Measurements from ENCODE around the gene IL1R2. TPM values are rescaled to one million over a fixed set of nuclear protein-coding genes. Genes with fewer than 3 reads are reported as not detected.
A peak's percentile ranks its signal among the peaks of the same experiment; 100 is the strongest.

IL1R2 gene
- total and polyA plus RNA-seq, 2 of the 13 experiments (the other 11 are each of a cell fraction or from before 2014, with no cell fraction given): 3.6 to 7.3 TPM

DNA sequence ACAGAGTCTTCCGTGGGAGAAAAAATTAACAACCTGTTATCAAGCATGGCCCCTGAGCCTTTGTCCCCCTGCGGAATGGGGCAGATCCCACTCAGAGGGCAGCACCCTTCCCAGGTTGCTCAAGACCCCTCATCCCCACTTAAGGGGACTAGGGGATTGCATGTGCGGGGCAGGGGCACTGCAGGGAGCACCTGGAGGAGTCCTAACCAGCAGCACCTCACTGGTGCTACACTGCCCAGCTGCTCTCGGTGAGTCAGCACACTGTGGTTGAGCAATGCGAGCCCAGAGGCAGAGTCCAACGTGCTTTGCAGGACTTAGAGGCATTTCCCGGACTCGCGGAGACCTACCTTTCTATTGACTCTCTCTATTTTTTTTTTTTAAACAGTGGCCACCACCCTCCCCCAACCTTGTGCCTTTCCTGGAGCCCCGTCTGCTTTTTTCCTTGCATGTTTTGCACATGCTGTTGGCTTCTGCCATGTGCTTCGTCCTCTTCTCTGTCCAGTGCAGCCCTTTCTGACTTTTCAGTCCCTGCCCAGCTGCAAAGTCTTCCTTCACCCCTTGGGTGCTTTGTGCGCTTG, 74.0 kb downstream of the IL1R2 start (continued):
- TF ChIP-seq, protein P1, sequence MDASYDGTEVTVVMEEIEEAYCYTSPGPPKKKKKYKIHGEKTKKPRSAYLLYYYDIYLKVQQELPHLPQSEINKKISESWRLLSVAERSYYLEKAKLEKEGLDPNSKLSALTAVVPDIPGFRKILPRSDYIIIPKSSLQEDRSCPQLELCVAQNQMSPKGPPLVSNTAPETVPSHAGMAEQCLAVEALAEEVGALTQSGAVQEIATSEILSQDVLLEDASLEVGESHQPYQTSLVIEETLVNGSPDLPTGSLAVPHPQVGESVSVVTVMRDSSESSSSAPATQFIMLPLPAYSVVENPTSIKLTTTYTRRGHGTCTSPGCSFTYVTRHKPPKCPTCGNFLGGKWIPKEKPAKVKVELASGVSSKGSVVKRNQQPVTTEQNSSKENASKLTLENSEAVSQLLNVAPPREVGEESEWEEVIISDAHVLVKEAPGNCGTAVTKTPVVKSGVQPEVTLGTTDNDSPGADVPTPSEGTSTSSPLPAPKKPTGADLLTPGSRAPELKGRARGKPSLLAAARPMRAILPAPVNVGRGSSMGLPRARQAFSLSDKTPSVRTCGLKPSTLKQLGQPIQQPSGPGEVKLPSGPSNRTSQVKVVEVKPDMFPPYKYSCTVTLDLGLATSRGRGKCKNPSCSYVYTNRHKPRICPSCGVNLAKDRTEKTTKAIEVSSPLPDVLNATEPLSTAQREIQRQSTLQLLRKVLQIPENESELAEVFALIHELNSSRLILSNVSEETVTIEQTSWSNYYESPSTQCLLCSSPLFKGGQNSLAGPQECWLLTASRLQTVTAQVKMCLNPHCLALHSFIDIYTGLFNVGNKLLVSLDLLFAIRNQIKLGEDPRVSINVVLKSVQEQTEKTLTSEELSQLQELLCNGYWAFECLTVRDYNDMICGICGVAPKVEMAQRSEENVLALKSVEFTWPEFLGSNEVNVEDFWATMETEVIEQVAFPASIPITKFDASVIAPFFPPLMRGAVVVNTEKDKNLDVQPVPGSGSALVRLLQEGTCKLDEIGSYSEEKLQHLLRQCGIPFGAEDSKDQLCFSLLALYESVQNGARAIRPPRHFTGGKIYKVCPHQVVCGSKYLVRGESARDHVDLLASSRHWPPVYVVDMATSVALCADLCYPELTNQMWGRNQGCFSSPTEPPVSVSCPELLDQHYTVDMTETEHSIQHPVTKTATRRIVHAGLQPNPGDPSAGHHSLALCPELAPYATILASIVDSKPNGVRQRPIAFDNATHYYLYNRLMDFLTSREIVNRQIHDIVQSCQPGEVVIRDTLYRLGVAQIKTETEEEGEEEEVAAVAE (CRISPR knock-in tag; IDR thresholded peaks at IDR 0.05; ENCODE audit: borderline replicate concordance): peak; percentile 64
- TF ChIP-seq GMEB1 (CRISPR knock-in tag; IDR thresholded peaks at IDR 0.05; ENCODE audit: borderline replicate concordance) (no peak), CTCF (CRISPR knock-in tag; IDR thresholded peaks at IDR 0.05) (0 out of 2 replicates have a peak, but pooled peaks have one; percentile 6), ZNF549 (CRISPR knock-in tag; IDR thresholded peaks at IDR 0.05) (no peak), ZFAT (CRISPR knock-in tag; conservative IDR thresholded peaks at IDR 0.05) (no peak), KLF12 (CRISPR knock-in tag; IDR thresholded peaks at IDR 0.05; ENCODE audit: borderline replicate concordance) (no peak), MNT (IDR thresholded peaks at IDR 0.05) (peak; percentile 91)
- TF ChIP-seq, protein P2, sequence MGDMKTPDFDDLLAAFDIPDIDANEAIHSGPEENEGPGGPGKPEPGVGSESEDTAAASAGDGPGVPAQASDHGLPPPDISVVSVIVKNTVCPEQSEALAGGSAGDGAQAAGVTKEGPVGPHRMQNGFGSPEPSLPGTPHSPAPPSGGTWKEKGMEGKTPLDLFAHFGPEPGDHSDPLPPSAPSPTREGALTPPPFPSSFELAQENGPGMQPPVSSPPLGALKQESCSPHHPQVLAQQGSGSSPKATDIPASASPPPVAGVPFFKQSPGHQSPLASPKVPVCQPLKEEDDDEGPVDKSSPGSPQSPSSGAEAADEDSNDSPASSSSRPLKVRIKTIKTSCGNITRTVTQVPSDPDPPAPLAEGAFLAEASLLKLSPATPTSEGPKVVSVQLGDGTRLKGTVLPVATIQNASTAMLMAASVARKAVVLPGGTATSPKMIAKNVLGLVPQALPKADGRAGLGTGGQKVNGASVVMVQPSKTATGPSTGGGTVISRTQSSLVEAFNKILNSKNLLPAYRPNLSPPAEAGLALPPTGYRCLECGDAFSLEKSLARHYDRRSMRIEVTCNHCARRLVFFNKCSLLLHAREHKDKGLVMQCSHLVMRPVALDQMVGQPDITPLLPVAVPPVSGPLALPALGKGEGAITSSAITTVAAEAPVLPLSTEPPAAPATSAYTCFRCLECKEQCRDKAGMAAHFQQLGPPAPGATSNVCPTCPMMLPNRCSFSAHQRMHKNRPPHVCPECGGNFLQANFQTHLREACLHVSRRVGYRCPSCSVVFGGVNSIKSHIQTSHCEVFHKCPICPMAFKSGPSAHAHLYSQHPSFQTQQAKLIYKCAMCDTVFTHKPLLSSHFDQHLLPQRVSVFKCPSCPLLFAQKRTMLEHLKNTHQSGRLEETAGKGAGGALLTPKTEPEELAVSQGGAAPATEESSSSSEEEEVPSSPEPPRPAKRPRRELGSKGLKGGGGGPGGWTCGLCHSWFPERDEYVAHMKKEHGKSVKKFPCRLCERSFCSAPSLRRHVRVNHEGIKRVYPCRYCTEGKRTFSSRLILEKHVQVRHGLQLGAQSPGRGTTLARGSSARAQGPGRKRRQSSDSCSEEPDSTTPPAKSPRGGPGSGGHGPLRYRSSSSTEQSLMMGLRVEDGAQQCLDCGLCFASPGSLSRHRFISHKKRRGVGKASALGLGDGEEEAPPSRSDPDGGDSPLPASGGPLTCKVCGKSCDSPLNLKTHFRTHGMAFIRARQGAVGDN (CRISPR knock-in tag; IDR thresholded peaks at IDR 0.05): peak; percentile 90
- TF ChIP-seq, protein P3, sequence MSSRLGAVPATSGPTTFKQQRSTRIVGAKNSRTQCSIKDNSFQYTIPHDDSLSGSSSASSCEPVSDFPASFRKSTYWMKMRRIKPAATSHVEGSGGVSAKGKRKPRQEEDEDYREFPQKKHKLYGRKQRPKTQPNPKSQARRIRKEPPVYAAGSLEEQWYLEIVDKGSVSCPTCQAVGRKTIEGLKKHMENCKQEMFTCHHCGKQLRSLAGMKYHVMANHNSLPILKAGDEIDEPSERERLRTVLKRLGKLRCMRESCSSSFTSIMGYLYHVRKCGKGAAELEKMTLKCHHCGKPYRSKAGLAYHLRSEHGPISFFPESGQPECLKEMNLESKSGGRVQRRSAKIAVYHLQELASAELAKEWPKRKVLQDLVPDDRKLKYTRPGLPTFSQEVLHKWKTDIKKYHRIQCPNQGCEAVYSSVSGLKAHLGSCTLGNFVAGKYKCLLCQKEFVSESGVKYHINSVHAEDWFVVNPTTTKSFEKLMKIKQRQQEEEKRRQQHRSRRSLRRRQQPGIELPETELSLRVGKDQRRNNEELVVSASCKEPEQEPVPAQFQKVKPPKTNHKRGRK (CRISPR knock-in tag; IDR thresholded peaks at IDR 0.05): no peak
